BLaER1 (cell line): ENCODE measurements around the gene NEK10.
A peak's percentile ranks its signal among the peaks of the same experiment; 100 is the strongest.

Source experiments
- H3K27ac ChIP-seq: shearing (Covaris generic); formaldehyde crosslinking; 2 replicates; pipeline ENCODE4 v1.8.1; 2022
- H3K27me3 ChIP-seq: shearing (Covaris generic); formaldehyde crosslinking; 2 replicates; pipeline ENCODE4 v1.8.1; 2022
- H3K36me3 ChIP-seq: shearing (Covaris generic); formaldehyde crosslinking; 2 replicates; pipeline ENCODE4 v1.8.1; 2022
- H3K4me1 ChIP-seq: shearing (Covaris generic); formaldehyde crosslinking; 2 replicates; pipeline ENCODE4 v1.8.1; 2022
- H3K4me2 ChIP-seq: shearing (Covaris generic); formaldehyde crosslinking; 2 replicates; pipeline ENCODE4 v1.8.1; 2022
- H3K4me3 ChIP-seq: shearing (Covaris generic); formaldehyde crosslinking; 2 replicates; pipeline ENCODE4 v1.8.1; 2022
- H3K9ac ChIP-seq: shearing (Covaris generic); formaldehyde crosslinking; 2 replicates; pipeline ENCODE4 v1.8.1; 2022
- H3K9me3 ChIP-seq: shearing (Covaris generic); formaldehyde crosslinking; 2 replicates; pipeline ENCODE4 v1.8.1; 2022
- H4K20me1 ChIP-seq: shearing (Covaris generic); formaldehyde crosslinking; 2 replicates; pipeline ENCODE4 v1.8.1; 2022
- Cebpa-rat ChIP-seq: shearing (Covaris generic); IDR thresholded peaks from 2 replicates; pipeline ENCODE4 v1.8.1; 2022

Gene NEK10

GRCh38 chr3:27378331-27378730 is 9.1 kb upstream of the NEK10 start:
- H3K27me3 ChIP-seq = no peaks in the 10 kb centered on the region
- H3K4me2 ChIP-seq = no peak overlapping the region
- no peaks in the 10 kb centered on the region for H4K20me1 ChIP-seq
- no peak overlapping the region for H3K27ac ChIP-seq
- H3K36me3 ChIP-seq = peaks cover 56% of the 10 kb centered on the region
- no peaks in the 10 kb centered on the region for H3K9me3 ChIP-seq
- no peak overlapping the region for H3K4me3 ChIP-seq
- H3K4me1 ChIP-seq = no peaks in the 10 kb centered on the region
- no peak for TF ChIP-seq Cebpa-rat
- H3K9ac ChIP-seq = no peak overlapping the region

- no peaks in the 10 kb centered on the region for H3K4me1 ChIP-seq
- peaks cover 40% of the 10 kb centered on the region for H3K36me3 ChIP-seq
- no peak overlapping the region for H3K4me3 ChIP-seq
- no peaks in the 10 kb centered on the region for H3K27me3 ChIP-seq
- no peak overlapping the region for H3K9ac ChIP-seq
- H3K4me2 ChIP-seq = no peak overlapping the region
- no peak overlapping the region for H3K27ac ChIP-seq
- TF ChIP-seq Cebpa-rat = no peak
- H3K9me3 ChIP-seq = no peaks in the 10 kb centered on the region
- H4K20me1 ChIP-seq = no peaks in the 10 kb centered on the region
Observed at GRCh38 chr3:27376109-27376772, 7.1 kb upstream of the NEK10 start.

DNA sequence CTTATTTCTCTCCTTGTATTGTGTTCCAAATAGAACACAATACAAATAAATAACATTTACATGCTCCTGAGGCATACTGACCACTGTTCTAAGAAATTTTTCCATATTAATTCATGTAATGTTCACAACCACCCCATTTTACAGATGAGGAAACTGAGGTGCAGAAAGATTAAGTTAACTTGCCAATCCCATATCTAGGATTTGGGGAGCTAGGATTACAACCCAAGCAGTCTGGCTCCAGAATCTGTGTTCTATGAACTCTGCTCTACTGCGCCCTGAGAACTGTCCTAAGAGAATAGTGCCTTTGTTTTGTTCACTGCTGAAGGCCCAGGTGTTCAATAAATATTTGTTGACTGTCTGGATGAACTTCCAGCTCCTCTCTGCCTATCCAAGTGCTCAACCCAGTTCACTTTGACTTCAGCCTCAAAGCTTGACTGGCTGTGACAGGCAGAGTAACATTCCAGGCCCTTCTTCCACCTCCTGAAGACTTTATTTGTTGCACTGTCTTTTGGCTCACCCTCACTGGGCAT is 3.1 kb downstream of the NEK10 start:
- H3K27ac ChIP-seq = no peak overlapping the region
- no peaks in the 10 kb centered on the region for H3K27me3 ChIP-seq
- no peak for TF ChIP-seq Cebpa-rat
- no peak overlapping the region for H3K4me2 ChIP-seq
- H3K9ac ChIP-seq = no peak overlapping the region
- H3K9me3 ChIP-seq = no peaks in the 10 kb centered on the region
- H4K20me1 ChIP-seq = peaks cover 20% of the 10 kb centered on the region
- peaks cover 15% of the 10 kb centered on the region for H3K4me1 ChIP-seq
- no peak overlapping the region for H3K4me3 ChIP-seq
- H3K36me3 ChIP-seq = 0 out of 2 replicates have a peak, but pooled peaks cover 5% of the 10 kb centered on the region

DNA sequence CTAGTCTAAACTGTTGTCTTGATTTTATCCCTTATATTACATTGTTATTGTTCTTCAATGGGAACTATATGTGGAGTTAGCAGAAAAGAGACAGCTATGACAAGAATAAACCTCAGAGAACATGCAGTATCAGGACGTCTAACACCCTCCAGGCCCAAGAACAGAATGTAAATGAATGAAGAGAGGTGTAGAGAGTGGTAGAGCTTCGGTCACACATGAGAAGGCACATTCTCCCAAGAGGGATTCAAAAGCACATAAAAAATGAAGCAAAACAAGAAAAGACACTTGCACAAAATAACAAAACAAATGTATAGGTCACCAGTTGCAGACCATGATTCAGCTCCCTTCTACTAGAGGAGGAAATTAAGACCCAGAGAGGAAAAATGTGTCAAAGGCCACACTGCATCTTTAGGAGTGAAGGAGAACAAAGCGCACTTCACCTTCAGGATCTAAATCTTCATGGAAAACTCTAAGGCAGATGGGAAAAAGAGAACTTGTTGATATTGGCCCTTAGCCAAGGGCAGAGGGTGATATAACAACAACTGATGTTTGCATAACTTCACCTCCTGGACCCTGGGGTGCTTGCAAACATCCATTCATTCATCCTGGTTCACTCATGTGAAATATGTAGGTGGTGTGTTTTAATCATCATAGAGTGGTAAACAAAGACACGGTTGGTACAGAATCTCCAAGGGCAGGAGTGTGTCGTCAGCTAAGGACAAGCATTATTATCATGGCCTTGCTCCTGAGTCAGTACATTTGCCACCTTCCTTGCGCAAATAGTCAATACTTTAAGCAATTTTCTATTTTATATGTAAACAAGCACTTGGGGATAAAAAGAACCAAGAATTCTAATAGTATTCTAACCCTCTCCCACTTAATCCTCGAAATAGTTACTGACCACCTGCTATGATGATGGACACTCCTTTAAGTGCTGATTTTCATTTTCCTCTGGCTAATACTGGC is 8.8 kb downstream of the NEK10 start:
- Histone ChIP-seq H3K4me2 (peak overlapping the region; percentile 83), H3K27me3 (no peaks in the 10 kb centered on the region), H3K9ac (no peak overlapping the region; the same call in 1 of the 2 replicates), H3K36me3 (no peaks in the 10 kb centered on the region), H3K4me3 (0 out of 2 replicates have a peak overlapping the region, but pooled peaks have one; percentile 13), H3K9me3 (peaks cover 29% of the 10 kb centered on the region), H4K20me1 (no peaks in the 10 kb centered on the region), H3K27ac (peak overlapping the region; percentile 62; the same call in 1 of the 2 replicates), H3K4me1 (peaks cover 33% of the 10 kb centered on the region)
- no peak for TF ChIP-seq Cebpa-rat

GRCh38 chr3:27358372-27358771 is 10.8 kb downstream of the NEK10 start:
- Histone ChIP-seq H3K4me2 (peak overlapping the region; percentile 83; the same call in 1 of the 2 replicates), H3K9ac (no peak overlapping the region), H3K27me3 (no peaks in the 10 kb centered on the region), H3K36me3 (no peaks in the 10 kb centered on the region), H3K27ac (peak overlapping the region; percentile 62; the same call in 1 of the 2 replicates), H3K4me1 (peaks cover 33% of the 10 kb centered on the region), H3K9me3 (peaks cover 31% of the 10 kb centered on the region), H3K4me3 (no peak overlapping the region), H4K20me1 (no peaks in the 10 kb centered on the region)
- TF ChIP-seq Cebpa-rat = no peak; the same call in 1 of the 2 replicates

DNA sequence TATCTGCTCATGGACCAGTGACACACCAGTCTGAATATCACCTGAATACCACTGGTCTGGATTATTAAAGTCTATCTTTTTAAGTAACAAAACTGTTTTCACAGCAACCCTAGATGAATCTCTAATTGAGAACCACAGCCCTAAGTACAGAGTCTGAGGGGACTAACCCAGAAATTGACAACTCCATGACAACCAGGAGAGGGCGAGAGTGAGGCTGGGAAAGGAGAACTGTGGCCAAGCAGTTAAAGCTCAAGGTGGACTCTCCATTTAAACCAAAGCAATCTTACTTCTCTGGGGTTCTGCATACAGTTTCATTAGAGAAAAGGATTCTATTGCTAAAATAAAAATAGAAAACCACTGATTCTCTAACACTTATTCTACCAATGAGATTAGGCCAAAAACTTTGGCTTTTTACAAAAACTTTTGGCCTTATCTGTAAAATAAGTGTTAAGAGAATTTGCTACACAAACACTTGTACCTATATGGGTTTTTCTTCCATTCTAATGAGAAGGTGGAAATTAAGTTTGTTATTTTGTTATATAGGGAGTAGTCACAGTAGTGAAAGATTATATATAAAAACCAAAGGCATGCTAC is 11.4 kb downstream of the NEK10 start:
- H3K4me2 ChIP-seq = no peak overlapping the region
- H3K36me3 ChIP-seq = no peaks in the 10 kb centered on the region
- no peak for TF ChIP-seq Cebpa-rat
- peaks cover 31% of the 10 kb centered on the region for H3K9me3 ChIP-seq
- no peaks in the 10 kb centered on the region for H3K27me3 ChIP-seq
- no peak overlapping the region for H3K27ac ChIP-seq
- H3K4me3 ChIP-seq = no peak overlapping the region
- no peaks in the 10 kb centered on the region for H4K20me1 ChIP-seq
- H3K4me1 ChIP-seq = peaks cover 33% of the 10 kb centered on the region
- no peak overlapping the region for H3K9ac ChIP-seq

- peaks cover 31% of the 10 kb centered on the region for H3K9me3 ChIP-seq
Observed at GRCh38 chr3:27356976-27357375, 12.2 kb downstream of the NEK10 start.

GRCh38 chr3:27354588-27355203 is 14.5 kb downstream of the NEK10 start:
- no peak overlapping the region for H3K4me3 ChIP-seq
- peaks cover 16% of the 10 kb centered on the region for H3K4me1 ChIP-seq
- H3K9me3 ChIP-seq = peaks cover 31% of the 10 kb centered on the region
- H3K27me3 ChIP-seq = no peaks in the 10 kb centered on the region
- no peaks in the 10 kb centered on the region for H3K36me3 ChIP-seq
- H4K20me1 ChIP-seq = no peaks in the 10 kb centered on the region
- no peak overlapping the region for H3K27ac ChIP-seq
- no peak for TF ChIP-seq Cebpa-rat
- no peak overlapping the region for H3K9ac ChIP-seq
- H3K4me2 ChIP-seq = no peak overlapping the region

More at GRCh38 chr3:27356976-27357375, 12.2 kb downstream of the NEK10 start:
- Histone ChIP-seq H4K20me1 (no peaks in the 10 kb centered on the region), H3K4me2 (no peak overlapping the region), H3K4me3 (no peak overlapping the region), H3K9ac (no peak overlapping the region), H3K27me3 (no peaks in the 10 kb centered on the region), H3K36me3 (no peaks in the 10 kb centered on the region), H3K27ac (no peak overlapping the region), H3K4me1 (peaks cover 33% of the 10 kb centered on the region)
- no peak for TF ChIP-seq Cebpa-rat

DNA sequence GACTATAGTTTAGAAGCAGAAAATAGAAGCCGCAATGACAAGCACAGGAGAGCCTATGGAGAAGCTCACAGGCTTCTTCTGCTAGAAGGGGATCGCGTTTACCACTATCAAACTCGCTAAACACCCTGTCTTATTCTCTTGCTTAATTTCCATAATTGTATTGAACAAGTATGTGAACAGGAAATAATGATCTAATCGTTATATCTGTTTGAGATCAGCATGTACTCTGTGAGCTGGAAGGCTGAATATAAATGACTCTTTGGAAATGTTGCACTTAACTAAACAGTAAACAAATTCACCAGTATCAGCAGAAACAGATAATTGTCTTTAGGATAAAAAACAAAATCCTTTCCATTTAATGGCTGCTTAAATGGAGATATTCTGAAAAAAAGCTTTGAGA is 15.0 kb downstream of the NEK10 start:
- H3K27ac ChIP-seq = no peak overlapping the region
- no peak overlapping the region for H3K4me3 ChIP-seq
- no peak for TF ChIP-seq Cebpa-rat
- H3K4me1 ChIP-seq = peaks cover 11% of the 10 kb centered on the region
- peaks cover 31% of the 10 kb centered on the region for H3K9me3 ChIP-seq
- no peak overlapping the region for H3K4me2 ChIP-seq
- H4K20me1 ChIP-seq = no peaks in the 10 kb centered on the region
- H3K36me3 ChIP-seq = no peaks in the 10 kb centered on the region
- H3K27me3 ChIP-seq = no peaks in the 10 kb centered on the region
- no peak overlapping the region for H3K9ac ChIP-seq
